Fibroblast of lung (primary cell): Measurements from ENCODE around the gene SLC5A12.

ENCODE experiments used
- EZH2 ChIP-seq: IDR thresholded peaks from 2 replicates; pipeline ENCODE4 v1.5.1; 2012; ENCODE audit warnings: low read length, control low read depth, mild to moderate bottlenecking; ENCODE audit errors: missing control alignments
- TF ChIP-seq, protein P1 (sequence below), 2 donors: IDR thresholded peaks in 1 of 2; conservative IDR thresholded peaks in 1 of 2; 1 replicate in 1 of 2; 2 replicates in 1 of 2; pipeline ENCODE4 v1.5.1; 2011 to 2012; ENCODE audit warnings: low read length in 2 of 2, control low read depth in 1 of 2, inconsistent platforms in 1 of 2, low read depth in 1 of 2, mild to moderate bottlenecking in 1 of 2

DNA sequence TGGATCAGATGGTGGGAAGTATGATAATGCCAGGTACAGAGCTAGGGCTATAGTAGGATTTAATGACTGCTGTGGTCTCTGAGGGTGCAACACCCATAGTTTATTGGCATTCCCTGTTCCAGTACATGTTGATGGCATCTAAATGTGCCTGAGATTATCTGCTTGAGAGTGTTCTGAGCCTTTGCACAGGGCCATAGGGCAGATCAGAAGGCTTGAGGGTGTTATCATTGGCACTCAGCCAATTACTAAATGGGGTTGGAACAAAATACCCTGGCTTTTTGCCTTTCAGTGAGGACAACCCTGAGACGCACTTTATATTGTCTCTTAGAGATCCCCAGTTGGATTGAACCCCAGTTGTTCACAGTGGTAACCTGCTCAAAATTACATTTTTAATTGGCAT lies 6.7 kb downstream of the SLC5A12 start:
- TF ChIP-seq, protein P1, sequence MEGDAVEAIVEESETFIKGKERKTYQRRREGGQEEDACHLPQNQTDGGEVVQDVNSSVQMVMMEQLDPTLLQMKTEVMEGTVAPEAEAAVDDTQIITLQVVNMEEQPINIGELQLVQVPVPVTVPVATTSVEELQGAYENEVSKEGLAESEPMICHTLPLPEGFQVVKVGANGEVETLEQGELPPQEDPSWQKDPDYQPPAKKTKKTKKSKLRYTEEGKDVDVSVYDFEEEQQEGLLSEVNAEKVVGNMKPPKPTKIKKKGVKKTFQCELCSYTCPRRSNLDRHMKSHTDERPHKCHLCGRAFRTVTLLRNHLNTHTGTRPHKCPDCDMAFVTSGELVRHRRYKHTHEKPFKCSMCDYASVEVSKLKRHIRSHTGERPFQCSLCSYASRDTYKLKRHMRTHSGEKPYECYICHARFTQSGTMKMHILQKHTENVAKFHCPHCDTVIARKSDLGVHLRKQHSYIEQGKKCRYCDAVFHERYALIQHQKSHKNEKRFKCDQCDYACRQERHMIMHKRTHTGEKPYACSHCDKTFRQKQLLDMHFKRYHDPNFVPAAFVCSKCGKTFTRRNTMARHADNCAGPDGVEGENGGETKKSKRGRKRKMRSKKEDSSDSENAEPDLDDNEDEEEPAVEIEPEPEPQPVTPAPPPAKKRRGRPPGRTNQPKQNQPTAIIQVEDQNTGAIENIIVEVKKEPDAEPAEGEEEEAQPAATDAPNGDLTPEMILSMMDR (conservative IDR thresholded peaks at IDR 0.05 in 1 of 2, IDR thresholded peaks at IDR 0.05 in 1 of 2; ENCODE audit: low read depth in 1 of 2, low read length in 2 of 2): no peak
- TF ChIP-seq EZH2: no peak
